Measurements from ENCODE around the gene SPAG8. TPM values are rescaled to one million over a fixed set of nuclear protein-coding genes. Genes with fewer than 3 reads are reported as not detected.

The SPAG8 gene
- polyA plus RNA-seq, 2 of the 4 experiments (the other 2 are of a cell fraction): 0.31 to 0.45 TPM

DNA sequence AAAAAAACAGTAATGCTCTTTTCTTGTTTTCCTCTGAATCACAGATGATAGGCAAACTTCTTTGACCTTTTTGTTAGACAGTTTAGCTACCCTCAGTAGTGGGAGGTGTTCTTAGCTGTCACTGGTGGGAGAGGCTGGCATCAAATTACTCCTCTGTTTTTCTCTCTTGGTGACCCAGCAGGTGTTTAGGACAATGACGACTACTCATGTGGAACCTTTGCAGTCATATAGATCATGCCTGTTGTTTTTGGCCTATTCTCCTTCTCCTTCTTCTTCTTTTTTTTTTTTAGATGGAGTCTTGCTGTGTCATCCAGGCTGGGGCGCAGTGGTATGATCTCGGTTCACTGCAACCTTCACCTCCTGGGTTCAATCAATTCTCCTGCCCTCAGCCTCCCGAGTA is 36.0 kb downstream of the SPAG8 start (continued):
- no peak for TF ChIP-seq NPAS2 (CRISPR knock-in tag; IDR thresholded peaks at IDR 0.05; ENCODE audit: borderline replicate concordance)
- TF ChIP-seq HEYL (CRISPR knock-in tag; IDR thresholded peaks at IDR 0.05): no peak
- TF ChIP-seq FOSB (CRISPR knock-in tag; IDR thresholded peaks at IDR 0.05): no peak

DNA sequence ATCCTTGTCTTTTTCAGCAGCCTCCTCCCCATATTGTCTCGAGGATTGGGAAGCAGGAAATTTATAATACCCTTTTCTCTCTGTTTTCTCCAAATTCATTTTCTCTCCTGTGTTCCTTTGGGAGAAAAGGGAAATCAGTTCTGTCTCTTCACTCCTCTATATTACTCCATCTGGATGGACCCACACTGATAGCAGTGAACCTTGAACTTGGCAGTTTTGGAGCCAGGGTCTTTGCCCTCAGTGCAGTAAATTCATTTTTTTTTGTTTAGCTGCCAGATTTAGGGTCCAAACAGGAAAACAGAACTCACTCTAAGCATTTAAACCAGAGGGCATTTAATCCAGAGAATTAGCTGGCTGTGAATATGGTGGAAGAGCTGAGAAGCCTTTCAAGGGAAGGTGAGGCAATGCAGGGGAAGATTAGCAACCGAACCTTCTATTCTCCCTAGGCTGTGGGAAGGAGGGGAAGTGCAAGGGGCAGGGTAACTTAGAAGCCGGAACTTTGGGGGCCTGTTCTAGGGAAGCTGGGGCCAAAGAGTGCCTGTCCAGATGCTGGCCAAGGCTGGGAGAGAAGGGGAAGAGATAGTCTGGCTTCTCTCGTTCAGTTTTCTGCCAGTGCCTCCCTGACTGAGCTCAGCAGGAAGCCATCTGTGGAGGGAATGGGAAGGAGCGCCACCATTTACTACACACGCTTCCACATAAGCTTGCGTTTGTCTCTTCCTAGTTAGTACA is 37.0 kb downstream of the SPAG8 start:
- DNase-seq (ENCODE audit: low read depth in 1 of 2, low spot score in 1 of 2): no peak
- CTCF ChIA-PET: interaction anchor here (0.6 to 13.6 kb wide), 6 partner anchors 11 to 358 kb away, joined by 3 to 122 read pairs (median 3); no protein-coding TSS in a partner anchor
- Histone ChIP-seq H3K4me1 (peaks cover 23% of the 10 kb centered on the region), H3K27ac (no peak overlapping the region), H3K4me3 (no peak overlapping the region), H3K4me2 (no peak overlapping the region), H3K9me3 (no peaks in the 10 kb centered on the region)
- POLR2A ChIA-PET: interaction anchor here (0.7 kb wide), 1 partner anchor 18 kb away, joined by 3 read pairs; no protein-coding TSS in a partner anchor
- TF ChIP-seq EHF (CRISPR knock-in tag; IDR thresholded peaks at IDR 0.05) (no peak), CEBPB (IDR thresholded peaks at IDR 0.05) (no peak), HOXB13 (CRISPR knock-in tag; IDR thresholded peaks at IDR 0.05; ENCODE audit: low read depth) (no peak), CHD2 (IDR thresholded peaks at IDR 0.05; ENCODE audit: low read length, partially characterized antibody) (no peak), FOXS1 (CRISPR knock-in tag; IDR thresholded peaks at IDR 0.05) (no peak), MAZ (IDR thresholded peaks at IDR 0.05; ENCODE audit: borderline replicate concordance, low read depth, low read length) (no peak), CBX2 (IDR thresholded peaks at IDR 0.05; ENCODE audit: borderline replicate concordance, low read depth) (no peak), NPAS2 (CRISPR knock-in tag; IDR thresholded peaks at IDR 0.05; ENCODE audit: borderline replicate concordance) (no peak), POLR2AphosphoS2 (conservative IDR thresholded peaks at IDR 0.05; ENCODE audit: low read length) (no peak), TP53 (CRISPR knock-in tag; IDR thresholded peaks at IDR 0.05) (no peak), EHMT2 (IDR thresholded peaks at IDR 0.05; ENCODE audit: low read depth) (no peak)
- TF ChIP-seq, protein P1, sequence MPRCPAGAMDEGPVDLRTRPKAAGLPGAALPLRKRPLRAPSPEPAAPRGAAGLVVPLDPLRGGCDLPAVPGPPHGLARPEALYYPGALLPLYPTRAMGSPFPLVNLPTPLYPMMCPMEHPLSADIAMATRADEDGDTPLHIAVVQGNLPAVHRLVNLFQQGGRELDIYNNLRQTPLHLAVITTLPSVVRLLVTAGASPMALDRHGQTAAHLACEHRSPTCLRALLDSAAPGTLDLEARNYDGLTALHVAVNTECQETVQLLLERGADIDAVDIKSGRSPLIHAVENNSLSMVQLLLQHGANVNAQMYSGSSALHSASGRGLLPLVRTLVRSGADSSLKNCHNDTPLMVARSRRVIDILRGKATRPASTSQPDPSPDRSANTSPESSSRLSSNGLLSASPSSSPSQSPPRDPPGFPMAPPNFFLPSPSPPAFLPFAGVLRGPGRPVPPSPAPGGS (IDR thresholded peaks at IDR 0.05): no peak
- 88% methylated on average over 7 of the region's 7 CpGs for WGBS (ENCODE audit: missing lambda C conversion rate)
- no peak for FAIRE-seq
- ATAC-seq: no peak; a peak in 1 of 6 replicates

DNA sequence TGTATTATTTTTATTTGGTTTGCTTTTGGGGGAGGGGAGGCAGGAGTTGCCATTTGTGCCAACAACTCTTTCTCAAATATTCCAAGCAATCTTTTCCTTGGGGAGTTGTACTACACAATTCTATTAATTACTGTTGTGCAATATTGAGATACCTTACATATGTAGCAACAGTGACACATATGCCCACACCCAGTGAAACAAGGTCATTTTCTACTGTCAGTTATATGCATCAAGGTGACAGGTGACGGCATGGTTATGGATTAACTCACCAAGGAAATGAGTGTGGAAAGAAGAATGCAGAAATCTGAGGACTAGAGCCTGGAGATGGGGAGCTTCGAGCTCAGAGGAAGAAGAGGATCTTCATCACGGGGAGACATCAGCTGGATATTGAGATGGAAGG is 40.1 kb downstream of the SPAG8 start:
- H3K4me2 ChIP-seq: peak overlapping the region; percentile 61

DNA sequence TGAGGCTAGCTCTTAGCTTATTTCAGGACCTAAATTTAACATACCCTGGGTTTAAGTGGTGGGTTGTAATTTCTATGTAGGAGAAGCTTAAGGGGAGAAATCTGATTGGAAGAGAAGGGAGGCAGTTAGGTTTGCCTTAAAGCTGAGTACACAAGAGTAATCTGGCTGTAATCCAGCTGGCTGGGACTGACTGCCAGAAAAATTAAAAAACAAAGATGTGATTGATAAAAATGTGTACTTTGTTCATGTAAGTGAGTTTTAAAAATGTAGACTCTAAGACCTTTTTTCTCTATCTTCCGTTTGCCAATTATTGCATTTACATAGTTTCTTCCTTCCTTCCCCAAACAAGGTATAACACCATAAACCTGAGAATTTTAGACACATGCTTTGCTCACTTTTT is 40.5 kb downstream of the SPAG8 start:
- ATAC-seq (peak in 1 of 2 experiments; percentile 39; a peak in 1 of 6 replicates), FAIRE-seq (no peak), DNase-seq (ENCODE audit: low read depth in 1 of 2, low spot score in 1 of 2) (peak in 1 of 2 experiments; percentile 14)
- H3K4me1 ChIP-seq: peaks cover 23% of the 10 kb centered on the region
- WGBS (ENCODE audit: missing lambda C conversion rate): 31% methylated on average over 1 of the region's 1 CpG
- ChIA-PET CTCF (interaction anchor here (1.1 to 13.6 kb wide), 6 partner anchors 9 to 111 kb away, joined by 4 to 122 read pairs (median 6); partner anchors contain the start of gene SPAG8), POLR2A (interaction anchor here (0.9 kb wide), 1 partner anchor 15 kb away, joined by 4 read pairs; no protein-coding TSS in a partner anchor)
- no peak overlapping the region for H3K4me3 ChIP-seq
- H3K9me3 ChIP-seq: no peaks in the 10 kb centered on the region
- peak overlapping the region; percentile 61 for H3K4me2 ChIP-seq
- no peak overlapping the region for H3K27ac ChIP-seq
- TF ChIP-seq HOXB5 (CRISPR knock-in tag; IDR thresholded peaks at IDR 0.05) (no peak), GATA3 (IDR thresholded peaks at IDR 0.05; ENCODE audit: borderline replicate concordance) (no peak), ZSCAN20 (CRISPR knock-in tag; IDR thresholded peaks at IDR 0.05) (no peak), MAFK (IDR thresholded peaks at IDR 0.05; ENCODE audit: partially characterized antibody) (no peak), FOXS1 (CRISPR knock-in tag; IDR thresholded peaks at IDR 0.05) (no peak), NFE2L2 (conservative IDR thresholded peaks at IDR 0.05; ENCODE audit: low read length) (no peak), KDM5A (IDR thresholded peaks at IDR 0.05) (no peak), MYC (IDR thresholded peaks at IDR 0.05; ENCODE audit: borderline replicate concordance, low read length) (no peak), CHD4 (IDR thresholded peaks at IDR 0.05; ENCODE audit: borderline replicate concordance) (no peak), HEYL (CRISPR knock-in tag; IDR thresholded peaks at IDR 0.05) (no peak)
- TF ChIP-seq, protein P2, sequence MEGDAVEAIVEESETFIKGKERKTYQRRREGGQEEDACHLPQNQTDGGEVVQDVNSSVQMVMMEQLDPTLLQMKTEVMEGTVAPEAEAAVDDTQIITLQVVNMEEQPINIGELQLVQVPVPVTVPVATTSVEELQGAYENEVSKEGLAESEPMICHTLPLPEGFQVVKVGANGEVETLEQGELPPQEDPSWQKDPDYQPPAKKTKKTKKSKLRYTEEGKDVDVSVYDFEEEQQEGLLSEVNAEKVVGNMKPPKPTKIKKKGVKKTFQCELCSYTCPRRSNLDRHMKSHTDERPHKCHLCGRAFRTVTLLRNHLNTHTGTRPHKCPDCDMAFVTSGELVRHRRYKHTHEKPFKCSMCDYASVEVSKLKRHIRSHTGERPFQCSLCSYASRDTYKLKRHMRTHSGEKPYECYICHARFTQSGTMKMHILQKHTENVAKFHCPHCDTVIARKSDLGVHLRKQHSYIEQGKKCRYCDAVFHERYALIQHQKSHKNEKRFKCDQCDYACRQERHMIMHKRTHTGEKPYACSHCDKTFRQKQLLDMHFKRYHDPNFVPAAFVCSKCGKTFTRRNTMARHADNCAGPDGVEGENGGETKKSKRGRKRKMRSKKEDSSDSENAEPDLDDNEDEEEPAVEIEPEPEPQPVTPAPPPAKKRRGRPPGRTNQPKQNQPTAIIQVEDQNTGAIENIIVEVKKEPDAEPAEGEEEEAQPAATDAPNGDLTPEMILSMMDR (IDR thresholded peaks at IDR 0.05): no peak
- TF ChIP-seq, protein P1 (IDR thresholded peaks at IDR 0.05): no peak

More for the DNA sequence above, 40.1 kb downstream of the SPAG8 start:
- POLR2A ChIA-PET: interaction anchor here (0.9 kb wide), 1 partner anchor 15 kb away, joined by 4 read pairs; no protein-coding TSS in a partner anchor
- WGBS (ENCODE audit: missing lambda C conversion rate): 22% methylated on average over 3 of the region's 3 CpGs
- CTCF ChIA-PET: interaction anchor here (1.1 to 13.6 kb wide), 3 partner anchors 9 to 17 kb away, joined by 4 to 122 read pairs (median 16); no protein-coding TSS in a partner anchor
- H3K9me3 ChIP-seq: no peaks in the 10 kb centered on the region
- ATAC-seq (peak in 1 of 2 experiments; percentile 26; a peak in 1 of 6 replicates), DNase-seq (ENCODE audit: low read depth in 1 of 2, low spot score in 1 of 2) (peak in 1 of 2 experiments; percentile 14), FAIRE-seq (no peak)
- no peak overlapping the region for H3K27ac ChIP-seq
- H3K4me1 ChIP-seq: peaks cover 23% of the 10 kb centered on the region
- H3K4me3 ChIP-seq: no peak overlapping the region
- TF ChIP-seq CEBPB (IDR thresholded peaks at IDR 0.05) (peak; percentile 56 to 61; a peak in 3 of 4 replicates), CHD4 (IDR thresholded peaks at IDR 0.05; ENCODE audit: borderline replicate concordance) (no peak)
